Stimulated activated CD8-positive, alpha-beta memory T cell treated with anti-CD3 and anti-CD28 coated beads, Interleukin-2, amount 100 ng/mL, for 1 hour (primary cell): ENCODE results near the gene YEATS2.
"Not testable (repeated sequence)": the region's sequence is repeated elsewhere in the genome, so short reads cannot be mapped to it uniquely, and the experiment has no call there.

Experiments
- DNase-seq, 2 donors: peaks; one replicate each; pipeline ENCODE4 v3.0.0-alpha.2; 2020; ENCODE audit warnings: low read depth in 2 of 2

Gene YEATS2

GRCh38 chr3:183697610-183698317 lies at the start of gene YEATS2:
TSS of gene YEATS2 (plus strand) at chr3:183697797. CDS start at chr3:183715163, 17,366 bp downstream.
- peak; percentile 34 to 39 for DNase-seq

DNA sequence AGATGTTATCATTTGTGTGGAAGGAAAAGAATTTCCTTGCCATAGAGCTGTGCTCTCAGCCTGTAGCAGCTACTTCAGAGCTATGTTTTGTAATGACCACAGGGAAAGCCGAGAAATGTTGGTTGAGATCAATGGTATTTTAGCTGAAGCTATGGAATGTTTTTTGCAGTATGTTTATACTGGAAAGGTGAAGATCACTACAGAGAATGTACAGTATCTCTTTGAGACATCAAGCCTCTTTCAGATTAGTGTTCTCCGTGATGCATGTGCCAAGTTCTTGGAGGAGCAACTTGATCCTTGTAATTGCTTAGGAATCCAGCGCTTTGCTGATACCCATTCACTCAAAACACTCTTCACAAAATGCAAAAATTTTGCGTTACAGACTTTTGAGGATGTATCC lies 47.0 kb upstream of the YEATS2 start:
- DNase-seq = no peak

GRCh38 chr3:183653209-183654064 lies 44.2 kb upstream of the YEATS2 start:
- no peak for DNase-seq

- DNase-seq = no peak
Measured at GRCh38 chr3:183654727-183655126, 42.9 kb upstream of the YEATS2 start.

DNA sequence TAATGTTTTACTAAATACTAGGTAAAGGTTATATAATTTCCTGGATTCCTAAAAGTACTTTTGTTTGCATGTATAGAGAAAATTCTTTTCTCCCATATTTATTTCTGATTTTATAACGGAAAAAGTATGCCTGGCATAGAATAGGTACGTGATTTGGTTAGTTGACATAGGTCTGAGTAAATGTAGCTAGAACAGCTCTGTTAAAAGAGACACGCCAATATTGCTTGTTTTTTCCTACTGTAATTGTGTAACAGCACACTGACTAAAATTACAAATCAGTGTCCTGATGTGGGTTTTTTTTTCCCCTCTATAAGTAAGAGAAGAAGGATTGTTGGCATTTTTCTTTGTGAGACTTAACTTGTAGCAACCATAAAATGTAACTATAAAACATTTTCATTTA lies 35.5 kb upstream of the YEATS2 start:
- DNase-seq = no peak

GRCh38 chr3:183664913-183665381 lies 32.6 kb upstream of the YEATS2 start:
- DNase-seq = no peak

GRCh38 chr3:183680061-183680460 lies 17.5 kb upstream of the YEATS2 start:
- DNase-seq = no peak

DNA sequence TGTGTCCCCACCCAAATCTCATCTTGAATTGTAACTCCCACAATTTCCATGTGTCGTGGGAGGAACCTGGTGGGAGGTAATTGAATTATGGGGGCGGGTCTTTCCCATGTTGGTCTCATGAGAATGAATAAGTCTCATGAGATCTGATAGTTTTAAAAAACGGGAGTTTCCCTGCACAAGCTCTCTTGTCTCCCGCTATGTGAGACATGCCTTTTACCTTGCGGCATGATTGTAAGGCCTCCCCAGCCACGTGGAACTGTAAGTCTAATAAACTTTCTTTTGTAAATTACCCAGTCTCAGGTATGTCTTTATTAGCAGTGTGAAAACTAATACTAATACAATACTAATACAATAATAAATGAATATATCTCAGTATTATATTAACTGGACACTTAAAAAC lies 9.9 kb upstream of the YEATS2 start:
- no peak for DNase-seq

DNA sequence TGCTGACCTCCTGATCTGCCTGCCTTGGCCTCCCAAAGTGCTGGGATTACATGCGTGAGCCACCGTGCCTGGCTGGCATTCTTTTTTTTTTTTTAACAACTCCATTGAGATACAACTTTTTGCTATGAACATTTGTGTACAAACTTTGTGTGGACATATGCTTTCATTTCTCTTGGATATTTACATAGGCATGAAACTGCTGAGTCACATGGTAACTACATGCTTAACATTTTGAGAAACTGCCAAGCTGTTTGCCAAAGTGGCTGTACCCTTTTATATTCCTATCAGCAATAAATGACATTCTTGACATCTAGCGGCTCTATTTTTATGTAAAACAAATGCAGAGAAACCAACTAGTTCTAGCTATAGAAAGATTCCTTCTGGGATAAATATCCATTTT lies 8.7 kb upstream of the YEATS2 start:
- DNase-seq = no peak

DNA sequence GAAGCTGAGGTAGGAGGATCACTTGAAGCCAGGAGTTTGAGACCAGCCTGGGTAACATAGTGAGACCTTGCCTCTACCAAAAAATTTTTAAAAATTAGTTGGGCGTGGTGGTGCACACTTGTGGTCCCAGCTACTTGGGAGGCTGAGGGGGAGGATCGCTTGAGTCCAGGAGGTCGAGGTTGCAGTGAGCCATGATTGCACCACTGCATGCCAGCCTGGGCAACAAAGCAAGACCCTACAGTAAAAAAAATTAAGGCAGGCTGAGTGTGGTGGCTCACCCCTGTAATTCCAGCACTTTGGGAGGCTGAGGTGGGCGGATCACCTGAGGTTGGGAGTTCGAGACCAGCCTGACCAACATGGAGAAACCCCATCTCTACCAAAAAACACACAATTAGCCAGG lies 8.0 kb upstream of the YEATS2 start:
- not testable (repeated sequence) for DNase-seq

DNA sequence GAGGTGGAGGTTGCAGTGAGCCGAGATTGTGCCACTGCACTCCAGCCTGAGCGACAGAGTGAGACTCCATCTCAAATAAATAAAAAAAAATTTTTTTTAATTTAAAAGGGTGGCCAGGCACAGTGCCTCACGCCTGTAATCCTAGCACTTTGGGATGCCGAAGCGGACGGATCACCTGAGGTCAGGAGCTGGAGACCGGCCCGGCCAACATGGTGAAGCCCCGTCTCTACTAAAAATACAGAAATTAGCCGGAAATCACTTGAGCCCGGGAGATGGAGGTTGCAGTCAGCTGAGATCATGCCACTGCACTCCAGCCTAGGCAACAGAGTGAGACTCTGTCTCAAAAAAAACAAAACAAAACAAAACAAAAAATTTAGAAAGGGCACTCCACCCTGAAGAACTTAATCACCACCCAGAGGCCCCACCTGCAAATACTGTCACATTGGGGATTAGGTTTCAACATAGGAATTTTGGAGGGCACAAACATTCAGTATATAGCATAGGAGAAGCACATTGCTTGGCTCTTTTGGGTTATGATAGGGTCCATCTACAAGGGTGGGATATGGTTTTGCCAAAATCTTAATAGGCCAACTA lies 7.1 kb upstream of the YEATS2 start:
- DNase-seq = no peak

DNA sequence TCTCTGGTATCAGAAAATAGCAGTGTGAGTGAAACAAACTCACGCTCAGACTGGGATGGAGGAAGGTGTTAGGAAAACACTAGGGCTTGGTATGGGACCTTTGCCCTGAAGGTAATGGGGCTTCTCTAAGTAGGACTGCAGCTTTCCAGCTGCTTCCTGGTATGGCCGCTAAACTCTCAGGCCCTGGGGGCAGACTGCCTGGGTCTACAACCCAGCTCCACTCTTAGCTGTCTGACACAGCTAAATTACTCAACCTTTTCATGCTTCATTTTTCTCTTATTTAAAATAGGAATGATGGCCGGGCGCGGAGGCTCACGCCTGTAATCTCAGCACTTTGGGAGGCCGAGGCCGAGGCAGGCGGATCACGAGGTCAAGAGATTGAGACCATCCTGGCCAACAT lies 5.2 kb upstream of the YEATS2 start:
- DNase-seq = no peak

GRCh38 chr3:183695569-183696364 lies 1.8 kb upstream of the YEATS2 start:
- DNase-seq = no peak

DNA sequence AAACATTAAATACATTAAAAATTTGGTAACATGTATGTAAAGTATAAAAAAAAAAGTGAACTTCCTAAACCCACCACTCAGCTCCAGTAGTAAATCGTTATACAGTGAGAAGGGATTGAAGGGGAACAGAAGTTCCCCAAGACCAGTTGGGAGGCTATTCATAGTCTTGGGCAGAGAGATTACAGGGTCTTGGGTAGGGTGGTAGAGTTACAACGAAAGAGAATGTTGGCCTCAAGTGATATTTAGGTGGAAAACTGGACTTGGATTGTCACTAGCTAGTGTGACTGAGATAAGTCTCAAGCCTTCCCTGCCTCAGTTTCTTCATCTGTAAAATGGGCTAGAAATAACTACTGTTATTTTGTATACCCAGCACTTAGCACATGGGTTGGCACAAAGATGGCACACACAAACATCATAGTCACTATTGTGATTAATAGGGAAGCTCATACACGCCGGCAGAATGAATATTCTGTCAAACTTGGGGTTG lies 431 bp upstream of the YEATS2 start:
- no peak for DNase-seq

GRCh38 chr3:183698318-183698751 lies 738 bp downstream of the YEATS2 start:
- DNase-seq = no peak

GRCh38 chr3:183698756-183699155 lies 1.2 kb downstream of the YEATS2 start:
- no peak for DNase-seq

- no peak for DNase-seq
Measured at GRCh38 chr3:183699238-183699947, 1.8 kb downstream of the YEATS2 start.

GRCh38 chr3:183701744-183702143 lies 4.1 kb downstream of the YEATS2 start:
- DNase-seq = no peak

GRCh38 chr3:183703892-183704291 lies 6.3 kb downstream of the YEATS2 start:
- not testable (repeated sequence) for DNase-seq

DNA sequence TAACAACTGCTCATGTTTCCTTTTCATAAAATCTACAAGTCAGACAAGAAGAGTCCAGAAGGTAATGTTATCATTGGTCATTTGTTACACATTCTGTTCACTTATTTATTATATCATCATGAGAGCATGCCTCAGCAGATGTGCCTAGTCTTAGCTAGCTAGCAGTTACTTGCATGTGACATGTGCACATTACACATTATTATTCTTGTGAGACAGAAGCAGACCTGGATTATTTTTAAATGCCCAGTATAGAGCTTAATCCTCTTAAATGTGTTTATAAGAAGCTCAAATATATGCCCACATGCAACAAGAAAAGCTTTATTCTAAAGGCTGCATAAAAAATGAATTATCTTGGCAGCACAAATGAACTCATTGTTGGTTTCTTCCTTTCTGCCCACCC lies 12.6 kb downstream of the YEATS2 start:
- no peak for DNase-seq

DNA sequence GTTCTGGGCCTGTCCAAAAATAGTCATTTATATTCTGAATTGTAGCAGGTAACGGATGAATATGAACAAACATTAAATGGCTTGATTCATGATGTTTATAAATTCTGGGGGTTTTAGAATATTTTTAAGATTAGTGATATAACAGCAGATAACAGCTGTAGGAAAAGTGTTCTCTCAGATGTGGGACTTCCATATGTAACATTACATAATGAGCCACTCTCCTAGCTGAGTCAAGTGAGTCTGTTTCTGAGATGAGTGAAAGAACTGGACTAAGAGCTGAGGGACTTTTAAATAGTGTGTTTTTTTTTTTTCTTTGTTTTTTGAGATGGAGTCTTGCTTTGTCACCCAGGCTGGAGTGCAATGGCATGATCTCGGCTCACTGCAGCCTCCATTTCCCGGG lies 13.9 kb downstream of the YEATS2 start:
- DNase-seq = no peak
